ENCODE data around the gene PLXNB1.

The PLXNB1 gene

DNA sequence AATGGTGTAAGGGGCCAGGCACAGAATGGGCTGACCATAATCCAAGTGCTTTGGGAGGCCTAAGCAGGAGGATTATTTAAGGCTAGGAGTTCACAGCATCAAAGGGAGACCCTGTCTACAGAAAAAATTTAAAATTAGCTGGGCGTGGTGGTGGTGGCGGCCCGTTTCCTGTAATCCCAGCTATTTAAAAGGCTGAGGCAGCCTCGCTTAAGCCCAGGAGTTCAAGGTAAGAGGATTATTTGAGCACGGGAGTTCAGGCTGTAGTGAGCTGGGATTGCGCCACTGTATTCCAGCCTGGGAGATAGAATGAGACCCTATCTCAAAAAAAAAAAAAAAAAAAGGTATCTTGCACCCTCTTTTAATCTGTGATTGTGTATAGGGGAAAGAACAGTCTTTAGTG is 12.1 kb upstream of the PLXNB1 start:
- no peaks in the 10 kb centered on the region for H3K9me3 ChIP-seq (ENCODE audit: control insufficient read depth, insufficient read depth, low read length)
- DNase-seq (ENCODE audit: low read depth, low spot score) = no peak
- no CpG with 5 or more reads among the region's 6 CpGs for WGBS (ENCODE audit: insufficient coverage, insufficient read length)
- H3K27me3 ChIP-seq (ENCODE audit: control insufficient read depth, insufficient read depth, low read length) = no peaks in the 10 kb centered on the region
- no peak overlapping the region for H3K4me3 ChIP-seq (ENCODE audit: low read length)
- no peak overlapping the region for H3K27ac ChIP-seq (ENCODE audit: low read length)
- H3K36me3 ChIP-seq (ENCODE audit: control insufficient read depth, insufficient read depth, low read length) = peaks cover 2% of the 10 kb centered on the region; the same call in 1 of the 2 replicates
- H3K4me1 ChIP-seq (ENCODE audit: control insufficient read depth, insufficient read depth, low read length) = no peaks in the 10 kb centered on the region

DNA sequence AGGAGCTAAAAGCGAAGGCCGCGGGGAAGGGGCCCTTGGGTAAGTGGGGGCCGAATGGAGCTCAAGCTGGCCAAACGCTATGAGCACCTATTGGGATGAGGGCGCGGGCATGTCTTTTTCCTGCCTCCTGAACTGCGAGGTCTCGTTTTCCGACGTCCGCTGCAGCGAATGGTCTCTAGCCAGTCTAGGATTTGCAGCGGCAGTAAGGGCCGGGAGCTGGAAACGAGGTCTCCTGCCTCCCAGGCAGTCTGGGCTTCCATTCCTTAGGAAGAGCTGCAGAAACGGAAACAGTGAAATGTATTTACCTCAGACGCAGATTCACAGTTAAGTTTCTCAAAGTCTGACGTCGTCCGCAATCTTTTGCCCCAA is 10.7 kb upstream of the PLXNB1 start:
- H3K4me3 ChIP-seq (ENCODE audit: low read length) = peak overlapping the region; percentile 45
- H3K36me3 ChIP-seq (ENCODE audit: control insufficient read depth, insufficient read depth, low read length) = peaks cover 2% of the 10 kb centered on the region; the same call in 1 of the 2 replicates
- no peak for DNase-seq (ENCODE audit: low read depth, low spot score)
- no peaks in the 10 kb centered on the region for H3K4me1 ChIP-seq (ENCODE audit: control insufficient read depth, insufficient read depth, low read length)
- H3K9me3 ChIP-seq (ENCODE audit: control insufficient read depth, insufficient read depth, low read length) = no peaks in the 10 kb centered on the region
- H3K27me3 ChIP-seq (ENCODE audit: control insufficient read depth, insufficient read depth, low read length) = no peaks in the 10 kb centered on the region
- WGBS (ENCODE audit: insufficient coverage, insufficient read length) = no CpG with 5 or more reads among the region's 21 CpGs
- H3K27ac ChIP-seq (ENCODE audit: low read length) = no peak overlapping the region

DNA sequence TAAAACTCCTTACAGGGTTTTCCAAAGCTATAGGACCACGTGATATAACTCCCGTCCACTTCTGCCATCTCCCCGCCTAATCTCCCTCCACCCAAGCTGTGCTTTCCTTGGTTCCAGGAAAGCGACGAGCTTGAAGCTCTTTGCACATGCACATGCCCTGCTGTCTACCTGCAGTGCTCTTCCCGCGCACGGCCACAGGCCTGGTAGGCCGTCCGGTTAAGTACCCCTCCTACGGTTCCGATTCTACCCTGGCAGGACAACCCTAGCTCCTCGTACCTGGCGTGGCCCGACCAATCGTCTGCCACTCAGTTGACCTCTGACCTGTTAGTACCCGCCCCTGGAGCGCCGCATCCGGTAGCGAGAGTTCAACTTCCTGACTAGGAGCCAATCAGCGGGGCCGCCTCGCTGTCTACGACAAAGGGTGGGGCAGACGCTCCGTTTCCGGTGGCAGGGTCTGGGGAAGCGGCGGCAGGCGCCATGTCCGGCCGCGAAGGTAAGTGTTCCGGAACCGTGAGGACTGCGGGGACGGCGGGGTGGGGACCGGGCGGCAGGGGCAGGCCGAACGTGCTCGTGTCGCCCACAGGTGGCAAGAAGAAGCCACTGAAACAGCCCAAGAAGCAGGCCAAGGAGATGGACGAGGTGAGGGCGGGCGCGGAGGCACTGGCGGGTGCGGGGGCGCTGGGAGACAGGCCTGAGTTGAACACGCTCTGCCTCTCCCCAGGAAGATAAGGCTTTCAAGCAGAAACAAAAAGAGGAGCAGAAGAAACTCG is 10.1 kb upstream of the PLXNB1 start, which contains the start of the genes CCDC51 and TMA7:
CCDC51 (minus strand) TSS at position 300 of the 770 bp plus-strand sequence. CDS start 4,991 bp downstream, outside the sequence.
TMA7 (plus strand) TSS at position 438 of the 770 bp plus-strand sequence; CDS start at position 478, 40 bp downstream.
- no peak within 1 kb of the TSS for H3K27ac ChIP-seq (ENCODE audit: low read length)
- peak within 1 kb of the TSS; percentile 45 for H3K4me3 ChIP-seq (ENCODE audit: low read length)
- H3K27me3 ChIP-seq (ENCODE audit: control insufficient read depth, insufficient read depth, low read length) = no peaks in the 10 kb centered on the region
- no CpG with 5 or more reads among the region's 54 CpGs for WGBS (ENCODE audit: insufficient coverage, insufficient read length)
- no peaks in the 10 kb centered on the region for H3K4me1 ChIP-seq (ENCODE audit: control insufficient read depth, insufficient read depth, low read length)
- peaks cover 2% of the 10 kb centered on the region; the same call in 1 of the 2 replicates for H3K36me3 ChIP-seq (ENCODE audit: control insufficient read depth, insufficient read depth, low read length)
- no peaks in the 10 kb centered on the region for H3K9me3 ChIP-seq (ENCODE audit: control insufficient read depth, insufficient read depth, low read length)
- DNase-seq (ENCODE audit: low read depth, low spot score) = peak; percentile 93

- DNase-seq (ENCODE audit: low read depth, low spot score) = no peak
- Histone ChIP-seq H3K36me3 (ENCODE audit: control insufficient read depth, insufficient read depth, low read length) (peaks cover 7% of the 10 kb centered on the region; the same call in 1 of the 2 replicates), H3K27me3 (ENCODE audit: control insufficient read depth, insufficient read depth, low read length) (no peaks in the 10 kb centered on the region), H3K4me3 (ENCODE audit: low read length) (no peak overlapping the region), H3K27ac (ENCODE audit: low read length) (no peak overlapping the region), H3K9me3 (ENCODE audit: control insufficient read depth, insufficient read depth, low read length) (no peaks in the 10 kb centered on the region), H3K4me1 (ENCODE audit: control insufficient read depth, insufficient read depth, low read length) (peaks cover 3% of the 10 kb centered on the region; the same call in 1 of the 2 replicates)
- no CpG with 5 or more reads among the region's 4 CpGs for WGBS (ENCODE audit: insufficient coverage, insufficient read length)
Observed at GRCh38 chr3:48437812-48438211, 7.9 kb upstream of the PLXNB1 start.

DNA sequence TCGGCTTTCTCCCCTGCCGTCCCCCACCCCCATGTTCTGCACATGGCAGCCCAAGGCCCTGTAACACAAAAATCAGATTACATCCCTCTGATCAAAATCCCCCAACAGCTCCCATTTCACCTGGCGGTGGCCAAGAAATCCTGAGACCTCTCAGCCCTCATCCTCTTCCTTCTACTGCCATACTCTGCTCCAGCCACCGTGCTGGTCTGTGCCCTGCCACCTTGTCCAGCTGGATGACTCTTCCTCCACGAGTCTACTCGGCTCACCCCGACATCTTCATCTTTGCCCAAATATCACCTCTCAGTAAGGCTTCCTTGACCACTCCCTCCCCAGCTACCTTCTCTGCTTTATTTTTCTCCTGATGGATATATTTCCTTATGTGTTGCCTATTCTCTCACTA is 7.0 kb upstream of the PLXNB1 start:
- Histone ChIP-seq H3K27me3 (ENCODE audit: control insufficient read depth, insufficient read depth, low read length) (no peaks in the 10 kb centered on the region), H3K27ac (ENCODE audit: low read length) (no peak overlapping the region), H3K4me1 (ENCODE audit: control insufficient read depth, insufficient read depth, low read length) (peaks cover 3% of the 10 kb centered on the region; the same call in 1 of the 2 replicates), H3K9me3 (ENCODE audit: control insufficient read depth, insufficient read depth, low read length) (no peaks in the 10 kb centered on the region), H3K36me3 (ENCODE audit: control insufficient read depth, insufficient read depth, low read length) (peaks cover 13% of the 10 kb centered on the region; the same call in 1 of the 2 replicates), H3K4me3 (ENCODE audit: low read length) (no peak overlapping the region)
- no peak for DNase-seq (ENCODE audit: low read depth, low spot score)
- WGBS (ENCODE audit: insufficient coverage, insufficient read length) = no CpG with 5 or more reads among the region's 7 CpGs

DNA sequence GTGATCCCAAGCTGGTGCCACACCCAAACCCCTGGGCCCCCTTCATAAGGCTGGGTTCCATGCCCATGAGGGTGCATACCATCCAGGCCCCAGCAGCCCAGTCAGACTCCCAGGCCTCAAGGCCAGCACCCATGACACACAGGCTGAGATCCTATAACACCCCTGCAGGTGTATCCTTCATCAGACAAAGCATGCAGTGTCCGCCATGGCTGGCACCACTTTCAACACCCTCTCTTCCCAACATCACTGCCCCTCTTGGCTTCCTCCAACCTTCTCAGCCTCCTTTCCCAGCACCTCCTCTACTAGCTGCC is 6.5 kb upstream of the PLXNB1 start:
- WGBS (ENCODE audit: insufficient coverage, insufficient read length) = no CpG with 5 or more reads among the region's 1 CpG
- Histone ChIP-seq H3K27ac (ENCODE audit: low read length) (no peak overlapping the region), H3K4me3 (ENCODE audit: low read length) (no peak overlapping the region), H3K36me3 (ENCODE audit: control insufficient read depth, insufficient read depth, low read length) (peaks cover 13% of the 10 kb centered on the region; the same call in 1 of the 2 replicates), H3K4me1 (ENCODE audit: control insufficient read depth, insufficient read depth, low read length) (peaks cover 3% of the 10 kb centered on the region; the same call in 1 of the 2 replicates), H3K27me3 (ENCODE audit: control insufficient read depth, insufficient read depth, low read length) (no peaks in the 10 kb centered on the region), H3K9me3 (ENCODE audit: control insufficient read depth, insufficient read depth, low read length) (no peaks in the 10 kb centered on the region)
- no peak for DNase-seq (ENCODE audit: low read depth, low spot score)

DNA sequence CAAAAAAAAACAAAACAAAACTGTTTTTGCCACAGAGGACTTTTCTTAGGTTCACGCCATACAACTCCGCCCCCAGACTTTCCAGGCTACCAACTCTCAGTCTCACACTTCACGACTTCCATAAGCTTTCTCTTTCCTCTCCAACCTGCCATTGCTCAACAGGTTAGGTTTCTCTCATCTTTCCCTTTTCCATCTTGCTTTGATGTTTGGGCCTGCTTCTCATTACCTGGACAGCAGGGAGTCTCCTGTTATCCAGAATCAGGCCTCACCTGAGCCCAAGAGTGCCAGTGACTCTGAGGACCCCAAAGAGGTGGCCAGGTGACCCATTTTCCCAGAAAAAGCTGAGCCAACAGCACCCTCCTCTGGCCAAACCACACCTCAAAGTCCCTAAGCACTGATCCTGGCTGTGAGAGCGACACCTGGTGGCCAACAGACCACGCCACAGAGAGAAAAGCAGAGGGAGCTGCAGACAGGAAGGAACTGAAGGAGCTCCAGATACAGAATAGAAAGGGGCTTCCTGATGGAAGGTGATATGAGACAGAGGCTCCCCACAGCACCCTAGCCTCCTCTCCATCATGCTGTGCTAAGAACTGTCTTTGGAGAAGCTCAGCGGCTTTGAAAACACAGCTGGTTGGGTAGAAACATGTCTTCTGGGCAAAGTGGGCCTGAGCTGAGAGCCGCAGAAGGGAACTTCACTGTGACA is 6.0 kb upstream of the PLXNB1 start:
- no CpG with 5 or more reads among the region's 7 CpGs for WGBS (ENCODE audit: insufficient coverage, insufficient read length)
- Histone ChIP-seq H3K36me3 (ENCODE audit: control insufficient read depth, insufficient read depth, low read length) (peaks cover 13% of the 10 kb centered on the region; the same call in 1 of the 2 replicates), H3K4me1 (ENCODE audit: control insufficient read depth, insufficient read depth, low read length) (peaks cover 4% of the 10 kb centered on the region), H3K9me3 (ENCODE audit: control insufficient read depth, insufficient read depth, low read length) (no peaks in the 10 kb centered on the region), H3K4me3 (ENCODE audit: low read length) (no peak overlapping the region), H3K27me3 (ENCODE audit: control insufficient read depth, insufficient read depth, low read length) (no peaks in the 10 kb centered on the region), H3K27ac (ENCODE audit: low read length) (no peak overlapping the region)
- peak; percentile 96 for DNase-seq (ENCODE audit: low read depth, low spot score)

DNA sequence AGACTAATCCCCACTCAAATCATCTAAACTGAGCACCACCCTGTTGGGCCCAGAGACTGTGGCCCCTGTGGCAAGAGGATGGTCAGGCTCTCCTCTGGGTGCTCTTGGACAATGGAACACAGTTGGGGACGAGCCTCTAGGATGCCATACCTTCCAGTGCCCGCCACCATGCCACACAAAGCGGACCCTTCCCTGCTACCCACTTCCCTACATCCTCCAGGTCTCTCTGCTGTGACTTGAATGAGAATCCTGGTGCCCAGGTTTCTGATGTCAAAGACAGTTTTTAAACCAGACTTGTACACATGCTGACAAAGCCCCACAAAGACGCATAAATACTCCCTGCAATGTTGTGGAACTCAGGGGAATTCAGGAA is 5.3 kb upstream of the PLXNB1 start:
- peaks cover 11% of the 10 kb centered on the region for H3K4me1 ChIP-seq (ENCODE audit: control insufficient read depth, insufficient read depth, low read length)
- peaks cover 13% of the 10 kb centered on the region; the same call in 1 of the 2 replicates for H3K36me3 ChIP-seq (ENCODE audit: control insufficient read depth, insufficient read depth, low read length)
- H3K27me3 ChIP-seq (ENCODE audit: control insufficient read depth, insufficient read depth, low read length) = no peaks in the 10 kb centered on the region
- DNase-seq (ENCODE audit: low read depth, low spot score) = no peak
- H3K27ac ChIP-seq (ENCODE audit: low read length) = no peak overlapping the region
- H3K4me3 ChIP-seq (ENCODE audit: low read length) = no peak overlapping the region
- no peaks in the 10 kb centered on the region for H3K9me3 ChIP-seq (ENCODE audit: control insufficient read depth, insufficient read depth, low read length)
- WGBS (ENCODE audit: insufficient coverage, insufficient read length) = no CpG with 5 or more reads among the region's 4 CpGs

DNA sequence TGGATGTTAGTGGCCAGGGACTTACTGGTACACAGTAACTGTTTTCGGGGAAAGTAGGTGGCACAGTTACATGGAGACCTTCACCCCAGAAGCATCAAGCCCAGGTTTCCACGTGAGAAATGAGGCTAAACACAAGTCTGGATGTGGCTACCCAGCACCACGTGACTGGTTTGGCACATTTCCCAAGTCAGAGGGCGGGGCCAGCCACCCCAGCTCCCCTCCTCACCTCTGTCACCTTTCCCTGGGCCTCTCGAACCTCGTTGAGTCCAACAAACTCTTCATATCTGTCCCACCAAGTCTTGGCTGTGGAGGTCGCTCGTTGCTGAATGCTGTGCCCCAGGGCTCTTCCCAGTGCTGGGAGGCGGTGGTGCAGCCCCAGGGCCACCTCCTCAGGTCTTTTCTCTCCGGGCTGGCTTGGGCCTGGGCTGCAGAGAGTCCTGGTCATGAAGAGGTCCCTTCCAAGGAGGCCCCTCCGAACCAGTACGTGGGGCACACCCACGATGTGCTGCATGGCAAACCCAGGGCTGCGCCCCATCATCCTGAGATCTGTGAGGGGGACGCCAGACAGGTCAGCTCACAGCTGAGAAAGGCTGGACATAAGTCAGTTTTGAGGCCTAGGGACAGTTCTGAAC is 4.8 kb upstream of the PLXNB1 start:
- Histone ChIP-seq H3K4me3 (ENCODE audit: low read length) (no peak overlapping the region), H3K27me3 (ENCODE audit: control insufficient read depth, insufficient read depth, low read length) (no peaks in the 10 kb centered on the region), H3K9me3 (ENCODE audit: control insufficient read depth, insufficient read depth, low read length) (no peaks in the 10 kb centered on the region), H3K36me3 (ENCODE audit: control insufficient read depth, insufficient read depth, low read length) (peaks cover 13% of the 10 kb centered on the region; the same call in 1 of the 2 replicates), H3K4me1 (ENCODE audit: control insufficient read depth, insufficient read depth, low read length) (peaks cover 11% of the 10 kb centered on the region), H3K27ac (ENCODE audit: low read length) (no peak overlapping the region)
- no peak for DNase-seq (ENCODE audit: low read depth, low spot score)
- no CpG with 5 or more reads among the region's 15 CpGs for WGBS (ENCODE audit: insufficient coverage, insufficient read length)

GRCh38 chr3:48433472-48434118 is 3.7 kb upstream of the PLXNB1 start:
- no CpG with 5 or more reads among the region's 12 CpGs for WGBS (ENCODE audit: insufficient coverage, insufficient read length)
- H3K36me3 ChIP-seq (ENCODE audit: control insufficient read depth, insufficient read depth, low read length) = peaks cover 13% of the 10 kb centered on the region; the same call in 1 of the 2 replicates
- DNase-seq (ENCODE audit: low read depth, low spot score) = no peak
- H3K4me1 ChIP-seq (ENCODE audit: control insufficient read depth, insufficient read depth, low read length) = peaks cover 11% of the 10 kb centered on the region
- H3K4me3 ChIP-seq (ENCODE audit: low read length) = no peak overlapping the region
- no peaks in the 10 kb centered on the region for H3K9me3 ChIP-seq (ENCODE audit: control insufficient read depth, insufficient read depth, low read length)
- H3K27me3 ChIP-seq (ENCODE audit: control insufficient read depth, insufficient read depth, low read length) = no peaks in the 10 kb centered on the region
- no peak overlapping the region for H3K27ac ChIP-seq (ENCODE audit: low read length)
